Panc1 (cell line): ENCODE data around the gene ATPAF2.

Source experiments
- CTCF ChIP-seq: fragments of 450-650 bp; IDR thresholded peaks from 2 replicates; pipeline ENCODE4 v1.5.1; 2017; ENCODE audit warnings: mild to moderate bottlenecking
- POLR2AphosphoS5 ChIP-seq: IDR thresholded peaks from 2 replicates; pipeline ENCODE4 v1.6.1; 2012; ENCODE audit warnings: mild to moderate bottlenecking, low read depth, low read length, moderate library complexity
- REST ChIP-seq, 2 experiments: IDR thresholded peaks; 2 replicates each; pipeline ENCODE4 v1.6.1; 2011 to 2012; ENCODE audit warnings: low read depth in 2 of 2, control low read depth in 1 of 2, low read length in 1 of 2, mild to moderate bottlenecking in 1 of 2, moderate library complexity in 1 of 2; ENCODE audit not compliant: insufficient read depth in 1 of 2
- SIN3A ChIP-seq: IDR thresholded peaks from 2 replicates; pipeline ENCODE4 v1.6.1; 2012; ENCODE audit warnings: low read depth, mild to moderate bottlenecking, low read length, moderate library complexity, borderline replicate concordance; ENCODE audit not compliant: insufficient read depth

GRCh38 chr17:18005496-18005895, 33.5 kb downstream of the ATPAF2 start:
- TF ChIP-seq POLR2AphosphoS5 (no peak), REST (IDR thresholded peaks at IDR 0.05; ENCODE audit: insufficient read depth in 1 of 2, low read depth in 2 of 2, low read length in 1 of 2) (no peak), CTCF (no peak), SIN3A (no peak)
